Endothelial cell of umbilical vein (primary cell): ENCODE results near the gene TGFB1. TPM values are rescaled to one million over a fixed set of nuclear protein-coding genes. Genes with fewer than 3 reads are reported as not detected.
"Not testable (repeated sequence)": the region's sequence is repeated elsewhere in the genome, so short reads cannot be mapped to it uniquely, and the experiment has no call there.

Source experiments
- BruUV-seq: library from RNA; stranded (reverse); fragments of 400-500 nt; replicated peaks from 2 replicates; lab custom pipeline; 2021; lab: Mats Ljungman, UMichigan
- CTCF ChIA-PET: fragments of 300-600, 350-600 bp; sonication (Branson Sonifier 250); formaldehyde crosslinking; loops from one replicate; lab custom pipeline; 2021; ENCODE audit warnings: antibody characterized with exemption, inconsistent platforms; lab: Charles Lee
- POLR2A ChIA-PET: fragments of 300-600, 350-600 bp; sonication (Branson Sonifier 250); formaldehyde crosslinking; loops from one replicate; lab custom pipeline; 2021; ENCODE audit warnings: antibody characterized with exemption, inconsistent platforms; lab: Charles Lee
- DNase-seq: peaks from one replicate; pipeline ENCODE4 v3.0.0-alpha.2; 2011; ENCODE audit warnings: low read depth, low spot score
- FAIRE-seq: peaks from 2 replicates; lab custom pipeline; 2011; peaks lifted over from hg19 to GRCh38; lab: Jason Lieb, UNC
- H2AFZ ChIP-seq: 2 replicates; pipeline ENCODE4 v1.6.0; 2012; ENCODE audit warnings: low read depth, low read length, control low read depth, inconsistent platforms
- H3K27ac ChIP-seq: 2 replicates; pipeline ENCODE4 v1.5.1; 2011; ENCODE audit warnings: low read depth, mild to moderate bottlenecking, control low read depth, low read length, moderate library complexity; ENCODE audit not compliant: insufficient read depth
- H3K27me3 ChIP-seq, 2 experiments: 2 replicates each; pipeline versions ENCODE4 v1.6.0 to v1.6.1; 2011; ENCODE audit warnings: low read length in 2 of 2, mixed read lengths in 1 of 2; ENCODE audit not compliant: control insufficient read depth in 2 of 2, insufficient read depth in 2 of 2
- H3K36me3 ChIP-seq, 2 experiments: 2 replicates in 1 of 2; 3 replicates in 1 of 2; pipeline ENCODE4 v1.5.1; 2011; ENCODE audit warnings: low read length in 2 of 2, mild to moderate bottlenecking in 1 of 2, moderate library complexity in 1 of 2; ENCODE audit not compliant: control insufficient read depth in 2 of 2, insufficient read depth in 2 of 2; ENCODE audit errors: extremely low read depth in 1 of 2
- H3K4me1 ChIP-seq: 3 replicates; pipeline ENCODE4 v1.5.1; 2011; ENCODE audit warnings: mild to moderate bottlenecking, low read length; ENCODE audit not compliant: control insufficient read depth, insufficient read depth; ENCODE audit errors: extremely low read depth
- H3K4me2 ChIP-seq: 2 replicates; pipeline ENCODE4 v1.6.1; 2011; ENCODE audit warnings: low read length, control low read depth, mixed read lengths; ENCODE audit not compliant: insufficient read depth
- H3K4me3 ChIP-seq, 3 experiments: fragments of 200-600 bp in 1 of 3; sonication (generic), shearing (Covaris generic) in 1 of 3; replicated peaks in 1 of 3; 2 replicates each; pipeline ENCODE4 v1.5.1; 2011 to 2016; ENCODE audit warnings: control low read depth in 3 of 3, low read length in 3 of 3, mild to moderate bottlenecking in 2 of 3, inconsistent platforms in 1 of 3, low read depth in 1 of 3, moderate library complexity in 1 of 3; ENCODE audit not compliant: insufficient read depth in 1 of 3
- H3K79me2 ChIP-seq: 2 replicates; pipeline ENCODE4 v1.6.0; 2012; ENCODE audit warnings: low read length, inconsistent platforms; ENCODE audit not compliant: control insufficient read depth, insufficient read depth
- H3K9ac ChIP-seq: replicated peaks from 2 replicates; pipeline ENCODE3; 2011; ENCODE audit warnings: low read length, control low read depth; ENCODE audit not compliant: insufficient read depth; ENCODE audit errors: extremely low read depth
- H3K9me1 ChIP-seq: replicated peaks from 3 replicates; pipeline ENCODE4 v1.6.0; 2011; ENCODE audit warnings: mild to moderate bottlenecking, low read length; ENCODE audit not compliant: control insufficient read depth, insufficient read depth; ENCODE audit errors: extremely low read depth
- H3K9me3 ChIP-seq: replicated peaks from 2 replicates; pipeline ENCODE4 v1.5.1; 2012; ENCODE audit warnings: low read length, inconsistent platforms; ENCODE audit not compliant: control insufficient read depth, insufficient read depth
- H4K20me1 ChIP-seq: replicated peaks from 2 replicates; pipeline ENCODE3; 2011; ENCODE audit warnings: mild to moderate bottlenecking, low read length; ENCODE audit not compliant: control insufficient read depth, insufficient read depth; ENCODE audit errors: extremely low read depth
- EZH2 ChIP-seq: IDR thresholded peaks from 2 replicates; pipeline ENCODE4 v1.6.1; 2012; ENCODE audit warnings: borderline replicate concordance, low read depth, mild to moderate bottlenecking, moderate library complexity, low read length, inconsistent platforms; ENCODE audit not compliant: severe bottlenecking
- GATA2 ChIP-seq: IDR thresholded peaks from 2 replicates; pipeline ENCODE4 v1.7.0; 2011; ENCODE audit warnings: low read depth, mild to moderate bottlenecking, moderate library complexity, mixed read lengths, low read length; ENCODE audit not compliant: insufficient read length, insufficient read depth
- POLR2A ChIP-seq: IDR thresholded peaks from 2 replicates; pipeline ENCODE4 v1.6.1; 2012; ENCODE audit warnings: low read depth, mild to moderate bottlenecking, control low read depth, low read length
- POLR2AphosphoS5 ChIP-seq: IDR thresholded peaks from 2 replicates; pipeline ENCODE4 v1.6.1; 2012; ENCODE audit warnings: low read depth, mild to moderate bottlenecking, control low read depth, low read length, moderate library complexity; ENCODE audit not compliant: insufficient read depth
- dilution Hi-C: fragments of 300-500 bp; cut with MboI; formaldehyde crosslinking; loops from one replicate; pipeline ENCODE4 v1.15.0; 2019; ENCODE audit warnings: low sequenced_read_pairs; ENCODE audit not compliant: extremely low pct_ligation_motif_present
- intact Hi-C: fragments of 100-400 bp; cut with micrococcal nuclease; formaldehyde crosslinking; loops from one replicate; pipeline ENCODE4 v1.10.0; 2022
- polyA plus RNA-seq, 4 experiments: library from polyadenylated mRNA; depleted of rRNA in 3 of 4; stranded (reverse) in 3 of 4; unstranded in 1 of 4; fragments of >200 nt; gene quantifications; 2 replicates each; pipeline versions ENCODE4 v1.2.1 to v1.2.3, GENCODE V29; 2011 to 2012; ENCODE audit warnings: missing spikeins in 1 of 4
- total RNA-seq: library from RNA; stranded (reverse); gene quantifications from 2 replicates; pipeline ENCODE4 v1.2.3, GENCODE V29; 2021
- TF ChIP-seq, protein P1 (sequence below), 2 donors: IDR thresholded peaks; 1 replicate in 1 of 2; 2 replicates in 1 of 2; pipeline ENCODE4 v1.5.1; 2011; ENCODE audit warnings: low read length in 2 of 2, mild to moderate bottlenecking in 2 of 2, moderate library complexity in 2 of 2, control low read depth in 1 of 2, inconsistent platforms in 1 of 2, low read depth in 1 of 2; ENCODE audit not compliant: insufficient read depth in 1 of 2; ENCODE audit errors: extremely low read depth in 1 of 2
- TF ChIP-seq, protein P2 (sequence below): IDR thresholded peaks from 2 replicates; pipeline ENCODE4 v1.6.1; 2011; ENCODE audit not compliant: insufficient read depth, insufficient read length

The TGFB1 gene
- total and polyA plus RNA-seq, 2 donors (not counting 3 experiments of a cell fraction or from before 2014, with no cell fraction given) = 64.4 to 250 TPM

DNA sequence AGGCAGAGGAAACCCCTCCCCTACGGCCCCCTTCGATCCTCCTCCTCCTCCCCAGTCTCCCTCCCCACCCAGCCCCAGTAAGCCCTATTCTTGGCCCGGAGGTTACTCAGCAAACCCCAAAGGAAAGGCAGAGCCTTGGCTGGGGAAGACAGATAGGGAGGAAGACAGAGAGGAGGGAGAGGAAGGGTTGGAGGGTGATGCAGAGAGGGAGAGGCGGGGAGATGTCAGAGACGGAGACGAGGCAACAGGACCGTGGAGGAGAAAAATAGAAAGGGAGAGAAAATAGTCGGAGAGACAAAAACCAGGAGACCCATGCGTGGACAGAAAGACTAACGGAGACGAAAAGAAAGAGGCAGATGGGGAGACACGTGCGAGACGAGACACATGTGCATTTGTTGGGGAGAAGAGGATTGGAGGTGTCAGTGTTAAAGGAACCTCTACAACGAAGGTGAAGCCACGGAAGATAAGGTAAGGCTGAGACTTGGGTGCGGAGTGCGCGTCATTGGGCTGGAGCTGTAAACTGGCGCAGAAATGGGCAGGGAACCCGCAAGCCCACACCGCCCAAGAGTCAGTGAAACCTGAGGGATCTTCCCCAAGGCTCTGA lies 2.9 kb downstream of the TGFB1 start:
- Histone ChIP-seq H3K9me1 (no peaks in the 10 kb centered on the region), H3K4me1 (peaks cover 12% of the 10 kb centered on the region), H3K36me3 (peaks cover 4 to 11% of the 10 kb centered on the region in 2 experiments), H3K9ac (peak overlapping the region; percentile 83), H3K79me2 (peaks cover 67% of the 10 kb centered on the region), H2AFZ (no peak overlapping the region), H3K4me3 (peak overlapping the region; percentile 75 to 99 (median 90)), H3K4me2 (peak overlapping the region; percentile 73), H4K20me1 (no peaks in the 10 kb centered on the region), H3K27ac (peak overlapping the region; percentile 70), H3K27me3 (no peaks in the 10 kb centered on the region), H3K9me3 (no peaks in the 10 kb centered on the region)
- ChIA-PET CTCF (interaction anchor here (0.7 to 3.8 kb wide), 12 partner anchors 9 to 221 kb away, joined by 3 to 65 read pairs (median 14); partner anchors contain the start of gene B9D2), POLR2A (interaction anchor here (0.8 kb wide), 1 partner anchor 13 kb away, joined by 3 read pairs; the partner anchor contains the start of gene B9D2)
- dilution Hi-C loops (no loop called here), intact Hi-C loops (loop anchor here (1.0 to 5.0 kb wide), 3 partner anchors 24 to 196 kb away; no protein-coding TSS in a partner anchor)
- DNase-seq = peak; percentile 37
- TF ChIP-seq GATA2 (peak; percentile 33), EZH2 (no peak), POLR2AphosphoS5 (no peak), POLR2A (peak; percentile 71)
- TF ChIP-seq, protein P1, sequence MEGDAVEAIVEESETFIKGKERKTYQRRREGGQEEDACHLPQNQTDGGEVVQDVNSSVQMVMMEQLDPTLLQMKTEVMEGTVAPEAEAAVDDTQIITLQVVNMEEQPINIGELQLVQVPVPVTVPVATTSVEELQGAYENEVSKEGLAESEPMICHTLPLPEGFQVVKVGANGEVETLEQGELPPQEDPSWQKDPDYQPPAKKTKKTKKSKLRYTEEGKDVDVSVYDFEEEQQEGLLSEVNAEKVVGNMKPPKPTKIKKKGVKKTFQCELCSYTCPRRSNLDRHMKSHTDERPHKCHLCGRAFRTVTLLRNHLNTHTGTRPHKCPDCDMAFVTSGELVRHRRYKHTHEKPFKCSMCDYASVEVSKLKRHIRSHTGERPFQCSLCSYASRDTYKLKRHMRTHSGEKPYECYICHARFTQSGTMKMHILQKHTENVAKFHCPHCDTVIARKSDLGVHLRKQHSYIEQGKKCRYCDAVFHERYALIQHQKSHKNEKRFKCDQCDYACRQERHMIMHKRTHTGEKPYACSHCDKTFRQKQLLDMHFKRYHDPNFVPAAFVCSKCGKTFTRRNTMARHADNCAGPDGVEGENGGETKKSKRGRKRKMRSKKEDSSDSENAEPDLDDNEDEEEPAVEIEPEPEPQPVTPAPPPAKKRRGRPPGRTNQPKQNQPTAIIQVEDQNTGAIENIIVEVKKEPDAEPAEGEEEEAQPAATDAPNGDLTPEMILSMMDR (IDR thresholded peaks at IDR 0.05; ENCODE audit: extremely low read depth in 1 of 2, insufficient read depth in 1 of 2, low read depth in 1 of 2, low read length in 2 of 2) = no peak
- TF ChIP-seq, protein P2, sequence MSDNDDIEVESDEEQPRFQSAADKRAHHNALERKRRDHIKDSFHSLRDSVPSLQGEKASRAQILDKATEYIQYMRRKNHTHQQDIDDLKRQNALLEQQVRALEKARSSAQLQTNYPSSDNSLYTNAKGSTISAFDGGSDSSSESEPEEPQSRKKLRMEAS = peak; percentile 81
- no TSS peak for BruUV-seq
- FAIRE-seq = peak; percentile 78

DNA sequence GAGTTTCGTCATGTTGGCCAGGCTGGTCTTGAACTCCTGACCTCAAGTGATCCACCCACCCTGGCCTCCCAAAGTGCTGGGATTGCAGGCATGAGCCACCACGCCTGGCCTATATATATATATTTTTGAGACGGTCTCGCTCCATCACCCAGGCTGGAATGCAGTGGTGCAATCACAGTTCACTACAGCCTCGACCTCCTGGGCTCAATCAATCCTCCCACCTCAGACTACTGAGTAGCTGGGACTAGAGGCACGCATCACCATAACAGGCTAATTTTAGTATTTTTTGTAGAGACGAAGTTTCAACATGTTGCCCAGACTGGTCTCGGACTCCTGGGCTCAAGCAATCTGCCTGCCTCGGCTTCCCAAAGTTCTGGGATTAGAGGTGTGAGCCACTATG lies 6.8 kb downstream of the TGFB1 start:
- BruUV-seq, H3K4me3 ChIP-seq, H4K20me1 ChIP-seq, H3K9ac ChIP-seq, POLR2A ChIA-PET, intact Hi-C loops, DNase-seq, FAIRE-seq, dilution Hi-C loops, H3K9me1 ChIP-seq, H3K27me3 ChIP-seq, H3K9me3 ChIP-seq, H3K27ac ChIP-seq, H3K4me2 ChIP-seq, H2AFZ ChIP-seq: not testable (repeated sequence)
- CTCF ChIA-PET = interaction anchor here (1.4 to 1.8 kb wide), 3 partner anchors 11 to 38 kb away, joined by 4 to 5 read pairs (median 5); no protein-coding TSS in a partner anchor
- H3K36me3 ChIP-seq = peaks cover 16 to 34% of the 10 kb centered on the region in 2 experiments
- peaks cover 68% of the 10 kb centered on the region for H3K79me2 ChIP-seq
- H3K4me1 ChIP-seq = peaks cover 12% of the 10 kb centered on the region
